NCI-H1417 treated with DMSO at 0.1 percent for 48 hours (cell line): ENCODE data around the gene KRT3.
"Not testable (repeated sequence)": the region's sequence is repeated elsewhere in the genome, so short reads cannot be mapped to it uniquely, and the experiment has no call there.

Experiments
- DNase-seq: peaks from one replicate; lab custom pipeline; 2025; lab: John Stamatoyannopoulos, UW

Gene KRT3

GRCh38 chr12:52760623-52761022 is 35.3 kb downstream of the KRT3 start:
- DNase-seq: no peak

GRCh38 chr12:52759695-52760094 is 36.2 kb downstream of the KRT3 start:
- DNase-seq: no peak

- DNase-seq: no peak
Observed at GRCh38 chr12:52759218-52759617, 36.7 kb downstream of the KRT3 start.

- DNase-seq: no peak
Observed at GRCh38 chr12:52757449-52758176, 38.3 kb downstream of the KRT3 start.

GRCh38 chr12:52756281-52756960 is 39.5 kb downstream of the KRT3 start:
- no peak for DNase-seq

- no peak for DNase-seq
Observed at GRCh38 chr12:52755533-52755932, 40.4 kb downstream of the KRT3 start.

- DNase-seq: no peak
Observed at GRCh38 chr12:52754135-52754534, 41.8 kb downstream of the KRT3 start.

GRCh38 chr12:52753283-52753682 is 42.6 kb downstream of the KRT3 start:
- DNase-seq: no peak

- DNase-seq: no peak
Observed at GRCh38 chr12:52752516-52752915, 43.4 kb downstream of the KRT3 start.

- DNase-seq: no peak
Observed at GRCh38 chr12:52751795-52752194, 44.1 kb downstream of the KRT3 start.

GRCh38 chr12:52750532-52750931 is 45.4 kb downstream of the KRT3 start:
- DNase-seq: not testable (repeated sequence)

- no peak for DNase-seq
Observed at GRCh38 chr12:52749827-52750226, 46.1 kb downstream of the KRT3 start.

GRCh38 chr12:52748578-52748977 is 47.3 kb downstream of the KRT3 start:
- no peak for DNase-seq

- DNase-seq: no peak
Observed at GRCh38 chr12:52745554-52745953, 50.4 kb downstream of the KRT3 start.

GRCh38 chr12:52744493-52745156 is 51.3 kb downstream of the KRT3 start:
- DNase-seq: no peak

GRCh38 chr12:52742822-52743457 is 53.0 kb downstream of the KRT3 start:
- no peak for DNase-seq

- no peak for DNase-seq
Observed at GRCh38 chr12:52742196-52742580, 53.7 kb downstream of the KRT3 start.

- DNase-seq: no peak
Observed at GRCh38 chr12:52741375-52742195, 54.3 kb downstream of the KRT3 start.

- DNase-seq: no peak
Observed at GRCh38 chr12:52740584-52740983, 55.3 kb downstream of the KRT3 start.

GRCh38 chr12:52739963-52740362 is 56.0 kb downstream of the KRT3 start:
- DNase-seq: no peak
